Mesendoderm (in vitro differentiated cells): Measurements from ENCODE around the gene PPP2R5B.

Experiments
- DNase-seq: peaks from one replicate; pipeline ENCODE4 v3.0.0; 2013
- H2AK5ac ChIP-seq: 2 replicates; pipeline ENCODE4 v1.6.1; 2013; ENCODE audit warnings: low read length, inconsistent platforms
- H2BK120ac ChIP-seq: 2 replicates; pipeline ENCODE4 v1.6.1; 2013; ENCODE audit warnings: low read depth, mild to moderate bottlenecking, low read length, moderate library complexity, mixed read lengths
- H2BK15ac ChIP-seq: replicated peaks from 2 replicates; pipeline ENCODE4 v1.6.1; 2013; ENCODE audit warnings: low read depth, mild to moderate bottlenecking, moderate library complexity
- H2BK5ac ChIP-seq: 2 replicates; pipeline ENCODE4 v1.6.1; 2013; ENCODE audit warnings: low read length, inconsistent platforms
- H3K18ac ChIP-seq: 2 replicates; pipeline ENCODE4 v1.6.1; 2013; ENCODE audit warnings: mild to moderate bottlenecking, low read length, mixed read lengths
- H3K23ac ChIP-seq: one replicate; pipeline ENCODE4 v1.6.1; 2013; ENCODE audit warnings: low read length
- H3K27ac ChIP-seq: 2 replicates; pipeline ENCODE4 v1.5.1; 2013; ENCODE audit warnings: low read depth, mild to moderate bottlenecking, inconsistent platforms, low read length, moderate library complexity
- H3K27me3 ChIP-seq: 2 replicates; pipeline ENCODE4 v1.6.1; 2013; ENCODE audit warnings: low read length, control low read depth, mild to moderate bottlenecking, inconsistent platforms; ENCODE audit not compliant: insufficient read depth, poor library complexity
- H3K36me3 ChIP-seq: 2 replicates; pipeline ENCODE4 v1.6.1; 2013; ENCODE audit warnings: low read length, inconsistent platforms; ENCODE audit not compliant: control insufficient read depth, insufficient read depth
- H3K4ac ChIP-seq: one replicate; pipeline ENCODE4 v1.6.1; 2013; ENCODE audit warnings: low read depth, mild to moderate bottlenecking, low read length, moderate library complexity
- H3K4me1 ChIP-seq: 2 replicates; pipeline ENCODE4 v1.6.1; 2013; ENCODE audit warnings: low read depth, low read length, inconsistent platforms; ENCODE audit not compliant: control insufficient read depth
- H3K4me2 ChIP-seq: 2 replicates; pipeline ENCODE4 v1.6.1; 2013; ENCODE audit warnings: low read length
- H3K4me3 ChIP-seq: 2 replicates; pipeline ENCODE4 v1.5.1; 2013; ENCODE audit warnings: mild to moderate bottlenecking, low read length
- H3K56ac ChIP-seq: one replicate; pipeline ENCODE4 v1.6.1; 2013; ENCODE audit warnings: low read length
- H3K79me1 ChIP-seq: 2 replicates; pipeline ENCODE4 v1.6.1; 2013; ENCODE audit warnings: low read length, inconsistent platforms
- H3K79me2 ChIP-seq: 2 replicates; pipeline ENCODE4 v1.6.1; 2013; ENCODE audit warnings: mild to moderate bottlenecking, low read length; ENCODE audit not compliant: control insufficient read depth, insufficient read depth
- H3K9ac ChIP-seq: 2 replicates; pipeline ENCODE4 v1.6.1; 2013; ENCODE audit warnings: low read length, inconsistent platforms
- H4K5ac ChIP-seq: one replicate; pipeline ENCODE4 v1.6.1; 2013; ENCODE audit warnings: low read length
- H4K8ac ChIP-seq: one replicate; pipeline ENCODE4 v1.6.1; 2013; ENCODE audit warnings: low read depth, mild to moderate bottlenecking, control low read depth, low read length, moderate library complexity
- WGBS: extraction: QIAGEN DNeasy Blood & Tissue Kit; methylation state at CpG from one replicate; pipeline ENCODE4 v1.1.7; 2013; ENCODE audit warnings: low lambda C conversion rate, missing lambda C conversion rate; ENCODE audit not compliant: insufficient coverage; ENCODE audit errors: extremely low coverage; 5-methylcytosine and 5-hydroxymethylcytosine counted together

Gene PPP2R5B

DNA sequence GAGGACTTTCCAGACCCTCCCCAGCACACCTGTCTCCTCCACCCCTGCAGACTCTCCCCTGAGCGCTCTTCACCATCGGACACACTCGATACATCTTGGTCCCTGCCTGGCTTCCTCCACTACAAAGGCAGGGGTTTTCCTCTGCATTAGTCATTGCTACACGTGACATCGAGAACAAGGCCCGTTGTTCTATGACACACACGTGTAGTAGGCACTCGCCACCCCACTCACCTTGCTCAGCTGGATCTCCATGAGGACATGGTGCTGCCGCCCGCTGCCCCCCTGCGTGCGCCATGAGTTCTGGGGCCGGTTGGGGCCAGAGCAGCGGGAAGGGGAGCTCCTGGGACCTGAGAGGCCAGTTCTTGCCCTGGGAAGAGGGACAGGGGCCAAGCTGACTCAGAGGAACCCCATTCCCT is 24.2 kb upstream of the PPP2R5B start:
- Histone ChIP-seq H3K27ac (no peak overlapping the region), H3K18ac (no peak overlapping the region), H4K8ac (no peak overlapping the region), H3K23ac (no peak overlapping the region), H3K4me2 (no peak overlapping the region), H3K79me1 (no peaks in the 10 kb centered on the region), H3K4ac (no peak overlapping the region), H3K27me3 (no peaks in the 10 kb centered on the region), H3K4me3 (no peak overlapping the region), H2BK5ac (no peak overlapping the region), H3K36me3 (peaks cover 1% of the 10 kb centered on the region), H3K79me2 (no peaks in the 10 kb centered on the region), H4K5ac (no peak overlapping the region), H2BK15ac (no peak overlapping the region), H3K9ac (no peak overlapping the region), H2AK5ac (no peak overlapping the region), H2BK120ac (no peak overlapping the region), H3K56ac (no peak overlapping the region), H3K4me1 (no peaks in the 10 kb centered on the region)
- WGBS: no CpG with 5 or more reads among the region's 14 CpGs
- no peak for DNase-seq

DNA sequence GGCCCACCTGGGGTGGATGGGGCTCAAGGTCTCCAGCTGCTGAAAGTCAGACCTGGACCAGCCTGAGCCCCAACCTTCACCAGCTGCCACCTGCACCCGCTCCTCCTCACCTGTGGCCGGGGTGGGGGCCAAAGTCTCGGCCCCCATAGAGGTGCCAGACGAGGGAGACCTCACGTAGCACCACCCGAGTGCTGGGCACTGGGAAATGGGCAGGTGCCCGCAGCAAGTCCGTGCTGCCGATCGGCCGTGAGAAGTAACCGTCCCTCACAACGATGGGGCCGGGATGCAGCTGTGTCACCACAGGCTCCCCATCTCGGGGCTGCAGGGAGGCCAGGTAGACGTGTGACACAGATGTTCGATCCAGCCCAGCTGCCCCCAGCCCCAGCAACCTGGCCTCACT is 23.7 kb upstream of the PPP2R5B start:
- no peak overlapping the region for H2AK5ac ChIP-seq
- no peak overlapping the region for H3K23ac ChIP-seq
- DNase-seq: no peak
- no CpG with 5 or more reads among the region's 17 CpGs for WGBS
- H3K4me2 ChIP-seq: no peak overlapping the region
- no peak overlapping the region for H2BK15ac ChIP-seq
- no peaks in the 10 kb centered on the region for H3K4me1 ChIP-seq
- H2BK120ac ChIP-seq: no peak overlapping the region
- no peak overlapping the region for H3K27ac ChIP-seq
- no peaks in the 10 kb centered on the region for H3K27me3 ChIP-seq
- no peak overlapping the region for H4K5ac ChIP-seq
- no peak overlapping the region for H3K18ac ChIP-seq
- peaks cover 3% of the 10 kb centered on the region for H3K36me3 ChIP-seq
- H3K4me3 ChIP-seq: no peak overlapping the region
- no peak overlapping the region for H4K8ac ChIP-seq
- H3K56ac ChIP-seq: no peak overlapping the region
- no peak overlapping the region for H3K9ac ChIP-seq
- H2BK5ac ChIP-seq: no peak overlapping the region
- no peak overlapping the region for H3K4ac ChIP-seq
- no peaks in the 10 kb centered on the region for H3K79me2 ChIP-seq
- no peaks in the 10 kb centered on the region for H3K79me1 ChIP-seq

DNA sequence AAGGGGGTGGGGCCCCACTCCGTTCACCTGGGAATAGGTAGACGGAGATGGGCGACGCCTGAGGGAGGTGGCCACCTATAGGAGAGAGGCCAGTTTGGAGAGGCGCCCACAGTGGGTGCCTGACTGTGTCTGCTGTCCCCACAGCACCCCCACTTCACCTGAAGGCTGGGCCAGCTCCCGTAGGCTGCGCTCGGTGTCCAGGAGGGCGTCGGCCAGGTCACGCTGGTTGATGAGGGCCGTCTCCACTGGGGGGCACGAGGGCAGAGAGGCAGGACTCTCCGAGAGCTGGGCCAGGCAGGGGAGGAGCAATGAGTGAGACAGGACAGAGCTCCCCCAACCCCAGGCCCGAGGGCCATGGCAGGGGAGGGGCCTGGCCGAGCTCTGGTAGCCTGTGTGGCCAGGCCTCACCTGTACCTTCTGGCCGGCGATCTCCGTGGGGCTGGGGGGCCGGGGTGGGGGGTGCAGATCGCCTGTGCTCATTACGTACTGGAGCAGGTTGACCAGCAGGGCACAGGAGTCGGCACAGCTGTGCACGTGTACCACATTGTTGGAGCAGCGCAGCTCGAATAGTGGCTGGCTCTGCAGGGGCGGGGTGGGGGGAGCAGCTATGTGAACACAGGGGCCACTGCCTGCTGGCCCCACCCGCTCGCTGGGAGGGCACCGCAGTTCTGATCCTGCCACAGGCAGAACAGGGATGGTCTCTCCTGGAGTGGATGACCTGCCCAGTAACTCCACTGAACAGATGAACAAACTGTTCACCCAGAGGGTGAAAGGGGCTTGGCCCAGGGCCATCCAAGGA is 22.2 kb upstream of the PPP2R5B start:
- no peak for DNase-seq
- Histone ChIP-seq H2BK5ac (no peak overlapping the region), H4K5ac (no peak overlapping the region), H3K27me3 (no peaks in the 10 kb centered on the region), H3K79me1 (no peaks in the 10 kb centered on the region), H3K4me1 (no peaks in the 10 kb centered on the region), H3K9ac (no peak overlapping the region), H2AK5ac (no peak overlapping the region), H3K79me2 (no peaks in the 10 kb centered on the region), H3K27ac (no peak overlapping the region), H3K23ac (no peak overlapping the region), H3K56ac (no peak overlapping the region), H2BK120ac (no peak overlapping the region), H3K4me2 (no peak overlapping the region), H3K4ac (no peak overlapping the region), H2BK15ac (no peak overlapping the region), H3K18ac (no peak overlapping the region), H3K36me3 (peaks cover 1% of the 10 kb centered on the region), H4K8ac (no peak overlapping the region), H3K4me3 (no peak overlapping the region)
- WGBS: no CpG with 5 or more reads among the region's 30 CpGs

DNA sequence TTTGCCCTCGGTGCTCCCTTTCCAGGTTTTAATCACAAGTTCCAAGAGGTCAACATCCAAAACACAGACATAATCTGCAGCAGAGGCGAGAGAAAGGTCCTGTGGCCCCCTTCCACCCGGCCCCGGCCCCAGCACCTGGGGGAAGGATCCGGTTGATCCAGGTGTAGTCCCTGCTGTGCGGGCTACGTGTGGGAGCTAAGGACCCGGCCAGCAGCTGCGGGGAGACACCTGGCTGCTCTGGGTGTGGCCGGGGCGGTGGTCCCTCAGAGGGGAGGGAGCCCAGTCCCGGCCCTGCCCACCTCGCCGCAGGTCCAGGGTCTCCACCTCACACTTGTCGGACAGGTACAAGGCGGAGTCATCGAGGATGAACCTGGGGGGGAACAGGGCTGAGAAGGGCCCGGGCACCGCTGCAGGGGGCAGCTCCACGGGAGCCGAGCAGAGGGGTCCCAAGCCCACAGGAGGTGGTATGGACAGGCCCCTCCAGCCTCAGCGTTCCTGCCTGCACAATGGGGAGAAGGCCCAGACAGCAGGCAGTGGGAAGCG is 21.1 kb upstream of the PPP2R5B start:
- Histone ChIP-seq H2BK5ac (no peak overlapping the region), H3K79me2 (no peaks in the 10 kb centered on the region), H3K4me3 (no peak overlapping the region), H3K9ac (no peak overlapping the region), H3K4me2 (no peak overlapping the region), H2BK15ac (no peak overlapping the region), H3K36me3 (peaks cover 1% of the 10 kb centered on the region), H3K56ac (no peak overlapping the region), H3K27me3 (no peaks in the 10 kb centered on the region), H3K79me1 (no peaks in the 10 kb centered on the region), H3K27ac (no peak overlapping the region), H3K4ac (no peak overlapping the region), H3K18ac (no peak overlapping the region), H4K8ac (no peak overlapping the region), H4K5ac (no peak overlapping the region), H3K4me1 (no peaks in the 10 kb centered on the region), H3K23ac (no peak overlapping the region), H2BK120ac (no peak overlapping the region), H2AK5ac (no peak overlapping the region)
- WGBS: no CpG with 5 or more reads among the region's 23 CpGs
- no peak for DNase-seq

DNA sequence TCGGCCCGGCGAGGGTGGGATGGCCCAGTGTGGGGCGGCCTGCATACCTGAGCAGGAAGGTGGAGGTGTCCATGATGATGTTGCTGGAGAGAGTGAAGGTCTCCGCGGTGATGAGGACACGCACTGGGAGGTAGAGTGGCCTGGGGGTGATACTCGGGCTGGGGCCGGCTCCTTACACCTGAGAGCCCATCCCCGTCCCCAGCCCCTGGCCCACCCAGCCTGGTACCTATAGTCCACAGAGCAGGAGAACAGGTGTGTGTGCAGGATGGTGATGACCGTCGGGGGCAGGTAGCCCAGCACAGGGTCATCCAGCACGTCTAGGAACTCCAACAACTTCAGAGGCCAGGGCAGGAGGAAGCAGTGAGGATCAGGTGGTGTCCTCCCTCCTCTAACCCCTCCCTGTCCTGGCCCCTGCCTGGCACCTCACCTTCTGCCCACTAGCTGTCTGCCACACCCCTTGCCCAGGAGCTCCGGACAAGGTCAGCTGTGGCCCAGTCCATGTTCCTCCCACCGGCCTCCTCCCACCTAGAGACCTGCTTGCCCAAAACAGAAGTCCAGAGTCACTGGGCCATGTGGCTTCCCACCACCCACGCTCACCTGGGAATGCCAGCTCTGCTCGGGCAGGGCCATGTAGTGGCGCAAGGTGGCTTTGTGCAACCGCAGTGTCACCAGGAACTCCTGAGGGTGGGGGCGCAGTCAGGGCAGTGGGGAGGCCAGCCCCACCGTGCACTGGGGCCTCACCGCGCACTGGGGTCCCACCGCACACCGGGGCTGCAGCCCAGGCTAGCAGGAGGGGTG is 18.8 kb upstream of the PPP2R5B start:
- no peaks in the 10 kb centered on the region for H3K79me1 ChIP-seq
- no peak overlapping the region for H2BK120ac ChIP-seq
- no CpG with 5 or more reads among the region's 25 CpGs for whole genome bisulfite sequencing
- H3K23ac ChIP-seq: no peak overlapping the region
- no peak overlapping the region for H2BK15ac ChIP-seq
- H3K18ac ChIP-seq: no peak overlapping the region
- no peak overlapping the region for H3K4ac ChIP-seq
- no peak for DNase-seq
- no peak overlapping the region for H3K4me2 ChIP-seq
- H2AK5ac ChIP-seq: no peak overlapping the region
- H2BK5ac ChIP-seq: no peak overlapping the region
- H3K4me3 ChIP-seq: no peak overlapping the region
- no peaks in the 10 kb centered on the region for H3K79me2 ChIP-seq
- no peak overlapping the region for H4K5ac ChIP-seq
- peaks cover 5% of the 10 kb centered on the region for H3K36me3 ChIP-seq
- no peak overlapping the region for H3K9ac ChIP-seq
- no peak overlapping the region for H3K27ac ChIP-seq
- H3K27me3 ChIP-seq: no peaks in the 10 kb centered on the region
- H3K4me1 ChIP-seq: no peaks in the 10 kb centered on the region
- H3K56ac ChIP-seq: no peak overlapping the region
- H4K8ac ChIP-seq: no peak overlapping the region
